GOT3 (cell line): ENCODE data around the gene GABRA4.

Source experiments
- DNase-seq: peaks from one replicate; lab custom pipeline; 2025; ENCODE audit warnings: mixed read lengths; lab: John Stamatoyannopoulos, UW

GABRA4 gene

DNA sequence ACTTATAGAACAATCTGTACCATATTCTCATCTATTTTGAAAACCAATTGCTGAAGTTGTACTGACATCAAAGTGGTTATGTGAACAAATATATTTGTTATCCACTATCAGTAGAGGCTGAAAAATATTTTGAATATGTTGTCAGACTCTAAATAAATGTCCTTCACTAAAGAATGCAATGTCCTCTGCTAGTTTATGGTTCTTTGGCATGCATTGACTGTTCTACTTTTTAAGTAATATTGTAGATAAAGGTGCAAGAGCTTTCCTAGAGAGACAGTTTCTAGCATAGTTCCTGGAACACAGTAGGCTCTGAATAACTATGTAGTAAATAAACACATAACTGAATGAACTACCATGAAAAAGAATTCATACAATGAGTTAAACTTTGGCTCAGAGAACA lies 66.2 kb downstream of the GABRA4 start:
- no peak for DNase-seq

DNA sequence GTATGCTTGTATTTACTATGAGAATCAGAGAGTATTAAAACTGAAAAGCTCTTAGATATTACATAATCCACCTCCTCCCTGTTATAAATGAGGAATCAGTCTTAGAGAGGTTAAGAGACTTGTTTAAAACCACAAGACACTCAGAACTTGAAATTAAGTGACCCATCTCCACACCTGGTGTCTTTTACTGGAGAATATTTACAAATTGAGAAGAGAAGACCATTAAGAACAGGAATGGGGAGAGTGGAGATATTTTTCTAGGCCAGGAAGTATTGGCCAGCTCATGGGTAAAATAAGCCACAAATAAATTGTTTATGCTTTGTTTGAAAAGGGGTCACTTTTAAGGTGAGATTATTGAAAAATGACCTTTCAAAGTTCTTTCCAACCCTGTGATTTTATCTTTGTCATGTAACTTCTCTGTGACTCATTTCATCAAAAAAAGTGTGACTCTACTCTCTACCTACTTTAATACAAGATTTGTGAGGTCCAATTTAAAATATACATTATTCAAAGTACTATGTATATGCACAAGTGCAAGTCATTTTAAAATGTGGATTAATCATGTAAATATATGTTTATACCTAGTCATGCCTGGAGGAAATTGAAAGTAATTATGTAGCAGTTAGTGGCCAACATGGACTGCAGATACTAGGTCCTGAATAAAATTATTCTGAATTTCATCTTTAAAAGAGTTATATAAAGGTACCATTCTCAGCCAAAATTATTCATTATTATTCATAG lies 68.4 kb downstream of the GABRA4 start:
- no peak for DNase-seq

DNA sequence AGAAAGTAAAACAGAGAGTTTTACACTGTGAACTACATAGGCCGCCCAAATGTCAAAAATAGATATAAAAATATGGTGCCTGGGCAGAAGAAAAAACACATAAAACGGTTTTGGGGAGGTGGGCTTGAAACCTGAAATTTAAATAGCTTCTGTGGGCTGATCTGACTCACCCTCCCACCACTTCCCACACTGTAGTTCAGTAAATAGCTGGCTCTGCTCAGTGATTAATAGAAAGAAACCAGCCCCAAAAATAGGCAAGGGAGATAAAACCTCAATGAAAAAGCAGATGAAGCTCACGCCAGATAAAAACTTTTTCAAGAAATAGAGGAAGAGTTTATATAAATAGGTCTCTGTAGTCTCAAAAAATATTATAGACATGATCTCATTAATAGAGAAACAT lies 71.2 kb downstream of the GABRA4 start:
- no peak for DNase-seq

DNA sequence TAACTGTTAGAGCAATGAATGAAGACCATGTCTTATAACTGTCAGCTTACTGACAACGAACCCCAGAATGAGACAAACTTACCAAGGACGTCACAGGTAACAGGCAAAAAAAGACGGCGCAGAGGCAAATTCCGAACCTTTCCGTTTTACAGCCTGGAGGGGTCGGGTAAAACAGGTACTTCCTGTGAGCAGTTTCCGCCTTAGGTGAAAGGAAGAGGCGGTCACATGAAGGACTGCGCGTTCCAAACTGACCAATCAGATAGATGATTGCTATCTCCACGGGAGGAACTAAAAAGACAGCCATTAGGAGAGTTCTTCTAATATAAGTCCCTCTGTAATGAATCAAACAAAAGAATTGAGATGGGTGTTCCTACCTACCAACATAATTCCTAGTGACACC lies 84.3 kb downstream of the GABRA4 start, which contains the start of gene COX7B2:
COX7B2 (minus strand) TSS at position 168 of the 400 bp plus-strand sequence. CDS start 174,053 bp downstream, outside the sequence.
- no peak for DNase-seq

DNA sequence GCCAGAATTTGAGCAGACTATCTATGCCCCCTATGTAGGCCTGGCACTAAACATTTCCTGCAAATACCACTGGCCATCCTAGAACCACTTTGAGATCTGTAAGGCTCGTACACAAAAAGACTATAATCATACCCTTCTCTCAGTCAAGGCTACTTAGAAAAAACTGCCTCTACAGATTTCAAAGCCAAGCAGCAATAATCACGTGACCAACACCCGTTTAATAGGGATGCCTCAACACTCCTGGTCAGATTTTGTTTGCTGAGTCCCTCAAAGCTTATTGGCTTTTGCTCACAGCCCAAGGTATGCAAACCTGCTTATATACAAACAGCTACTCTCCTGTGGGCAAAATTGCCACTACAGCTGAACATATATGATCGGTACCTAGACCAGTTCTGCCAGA lies 85.2 kb downstream of the GABRA4 start:
- DNase-seq: no peak

DNA sequence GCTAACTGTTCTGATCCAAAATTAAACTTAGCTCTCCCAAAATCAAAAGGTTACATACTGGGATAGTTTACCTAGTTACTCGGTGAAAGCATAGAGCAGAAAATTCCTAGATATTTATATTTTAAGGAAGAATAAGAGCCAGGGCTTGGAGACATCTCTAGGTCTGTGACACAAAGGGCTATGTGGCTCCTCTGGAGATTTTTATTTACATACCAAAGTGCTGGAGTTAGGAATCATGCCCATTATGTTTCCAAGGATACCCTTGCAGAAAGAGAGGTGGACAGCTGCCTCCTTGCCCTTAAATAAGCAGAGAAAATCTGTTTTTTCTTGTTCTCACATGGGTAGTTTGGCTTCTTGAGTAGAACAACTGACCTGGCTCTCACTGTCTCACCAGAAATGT lies 93.3 kb downstream of the GABRA4 start:
- no peak for DNase-seq

DNA sequence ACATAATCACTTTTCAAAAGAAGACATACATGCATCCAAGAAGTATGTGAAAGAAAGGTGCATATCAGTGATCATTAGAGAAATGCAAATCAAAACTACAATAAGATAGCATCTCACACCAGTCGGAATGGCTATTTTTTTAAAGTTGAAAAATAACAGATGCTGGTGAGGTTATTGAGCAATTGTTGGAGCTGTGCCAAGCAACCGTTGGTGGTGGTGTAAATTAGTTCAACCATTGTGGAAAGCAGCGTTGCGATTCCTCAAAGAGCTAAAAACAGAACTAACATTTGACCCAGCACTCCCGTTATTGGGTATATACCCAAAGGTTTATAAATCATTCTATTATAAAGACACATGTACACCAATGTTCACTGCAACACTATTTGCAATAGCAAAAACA lies 98.6 kb downstream of the GABRA4 start:
- DNase-seq: no peak

DNA sequence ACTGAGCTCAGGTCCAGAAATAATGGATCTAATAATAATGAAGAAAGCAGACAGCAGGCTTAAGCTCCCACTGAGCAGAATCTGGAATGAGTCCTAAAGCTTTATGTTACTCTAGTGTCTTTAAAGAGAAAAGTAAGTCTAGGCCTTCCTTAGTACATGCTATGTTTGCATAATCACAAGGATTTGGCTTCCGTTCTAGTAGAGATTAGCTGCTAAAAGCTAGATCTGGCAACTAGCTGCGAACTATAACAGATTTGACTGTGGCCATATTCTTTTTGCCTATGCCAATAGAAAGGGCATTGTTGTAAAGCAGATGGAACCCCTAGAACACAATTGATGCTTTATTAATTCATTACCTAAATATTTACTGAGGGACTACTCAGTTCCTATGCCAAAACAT lies 103.3 kb downstream of the GABRA4 start:
- no peak for DNase-seq

DNA sequence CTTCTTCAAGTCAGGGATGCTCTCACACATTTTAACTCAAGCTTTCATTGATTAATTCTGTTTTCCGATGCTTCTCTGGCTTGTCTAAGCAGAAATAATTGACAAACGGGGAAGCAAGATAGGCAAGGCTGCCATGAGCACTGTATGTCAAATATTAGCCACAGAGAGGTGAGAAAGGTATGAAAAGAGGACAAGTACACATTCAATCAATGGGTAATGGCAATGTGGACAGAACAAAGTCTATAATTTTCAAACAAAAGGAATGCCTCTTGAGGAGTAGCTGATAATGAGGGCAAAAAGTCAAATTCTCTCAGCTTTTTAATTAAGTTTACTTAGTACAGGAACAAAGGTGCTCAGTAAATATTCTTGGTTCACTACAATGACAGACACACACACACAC lies 104.0 kb downstream of the GABRA4 start:
- no peak for DNase-seq

DNA sequence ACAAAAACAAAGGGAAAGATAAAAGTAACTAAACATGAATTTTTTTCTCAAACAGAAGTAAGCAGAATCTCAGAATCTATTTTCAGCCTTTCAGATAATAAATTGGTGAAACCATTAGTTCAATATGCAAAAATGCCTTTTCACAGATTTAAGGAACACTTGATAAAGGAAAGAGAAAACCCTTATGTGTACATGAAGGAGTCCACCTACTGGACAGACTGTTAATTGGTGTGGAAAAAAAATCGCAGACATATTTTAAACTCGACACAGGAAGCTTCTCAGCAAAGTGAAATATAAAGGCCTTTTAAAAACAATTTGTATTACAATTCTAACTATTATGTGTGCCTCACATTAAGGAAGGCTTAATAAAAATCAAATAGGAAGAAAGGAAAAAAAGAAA lies 106.7 kb downstream of the GABRA4 start:
- no peak for DNase-seq

DNA sequence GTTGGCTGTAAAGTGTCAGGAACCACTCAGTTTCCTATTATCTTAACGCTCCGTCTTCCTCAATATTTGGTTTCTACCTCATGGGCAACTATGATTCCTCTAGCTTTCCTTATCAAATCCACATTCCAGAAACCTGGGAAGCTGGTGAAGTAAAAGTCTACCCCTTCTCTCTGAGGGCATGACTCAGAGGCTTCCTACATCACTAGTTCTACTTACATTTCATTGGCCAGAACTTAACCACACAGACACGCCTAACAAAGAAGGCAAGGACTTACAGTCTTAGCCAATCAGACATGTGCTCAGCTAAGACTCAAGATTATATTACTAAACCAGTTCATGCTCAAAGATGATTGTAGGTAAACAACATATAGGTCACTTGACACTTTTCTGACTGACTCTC lies 114.7 kb downstream of the GABRA4 start:
- no peak for DNase-seq

DNA sequence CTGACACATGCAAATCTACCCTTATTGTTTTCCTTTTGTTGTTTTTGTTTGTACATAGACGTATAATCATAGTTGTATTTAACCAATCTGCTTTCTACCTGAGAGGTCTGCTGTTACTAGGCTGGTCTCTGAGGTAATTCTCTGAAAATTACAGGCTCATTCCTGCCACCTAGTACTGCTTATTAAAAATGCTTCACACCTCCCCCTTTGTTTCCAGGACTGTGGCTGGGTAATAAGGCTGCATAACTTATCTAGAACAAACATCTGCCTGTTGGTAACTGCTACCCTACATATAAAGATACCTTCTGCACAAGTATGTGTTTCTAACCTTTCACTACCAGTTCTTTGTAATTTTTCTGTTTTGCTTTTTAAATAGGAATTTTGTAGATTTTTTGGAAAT lies 118.6 kb downstream of the GABRA4 start:
- DNase-seq: no peak

DNA sequence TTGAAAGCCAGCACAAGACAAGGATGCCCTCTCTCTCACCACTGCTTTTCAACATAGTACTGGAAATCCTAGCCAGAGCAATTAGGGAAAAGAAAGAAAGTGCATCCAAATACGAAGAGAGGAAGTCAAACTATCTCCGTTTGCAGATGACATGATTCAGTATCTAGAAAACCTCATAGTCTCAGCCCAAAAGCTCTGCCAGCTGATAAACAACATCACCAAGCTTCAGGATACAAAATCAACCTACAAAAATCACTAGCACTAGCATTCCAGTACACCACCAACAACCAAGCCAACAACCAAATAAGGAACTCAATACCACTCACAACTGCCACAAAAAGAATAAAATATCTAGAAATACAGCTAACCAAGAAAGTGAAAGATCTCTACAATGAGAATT lies 123.0 kb downstream of the GABRA4 start:
- no peak for DNase-seq
